ENCODE results near the gene GRIA3. TPM values are rescaled to one million over a fixed set of nuclear protein-coding genes. Genes with fewer than 3 reads are reported as not detected.

GRIA3 gene
- total RNA-seq, 1 donor from 2014 or later = 4.4 TPM

DNA sequence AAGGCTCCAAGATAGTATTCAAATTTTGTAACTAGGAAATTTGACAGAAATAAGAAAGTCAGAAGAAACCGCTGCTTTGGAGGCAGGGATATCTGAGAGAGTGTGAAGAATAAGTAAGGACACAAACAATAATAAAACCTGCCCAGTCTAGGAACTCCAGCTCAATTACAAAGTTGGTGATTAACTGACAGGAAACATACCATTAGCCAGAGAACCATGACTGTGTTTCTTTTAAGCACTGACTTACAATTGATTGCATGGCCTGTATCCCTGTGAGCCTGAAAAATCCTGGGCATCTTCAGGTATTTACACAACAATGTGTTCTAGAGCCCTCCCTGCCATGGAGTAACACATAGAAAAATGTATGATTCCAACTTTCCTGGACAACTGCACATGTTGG, 127.4 kb downstream of the GRIA3 start:
- Histone ChIP-seq H3K9me3 (no peaks in the 10 kb centered on the region), H3K4me1 (no peaks in the 10 kb centered on the region), H3K4me3 (no peak overlapping the region), H3K27me3 (no peaks in the 10 kb centered on the region), H3K36me3 (no peaks in the 10 kb centered on the region), H3K27ac (no peak overlapping the region)
- intact Hi-C loops (cut with DNase I) = no loop called here
- DNase-seq (ENCODE audit: extremely low spot score in 2 of 2) = no peak
- TF ChIP-seq, protein P1, sequence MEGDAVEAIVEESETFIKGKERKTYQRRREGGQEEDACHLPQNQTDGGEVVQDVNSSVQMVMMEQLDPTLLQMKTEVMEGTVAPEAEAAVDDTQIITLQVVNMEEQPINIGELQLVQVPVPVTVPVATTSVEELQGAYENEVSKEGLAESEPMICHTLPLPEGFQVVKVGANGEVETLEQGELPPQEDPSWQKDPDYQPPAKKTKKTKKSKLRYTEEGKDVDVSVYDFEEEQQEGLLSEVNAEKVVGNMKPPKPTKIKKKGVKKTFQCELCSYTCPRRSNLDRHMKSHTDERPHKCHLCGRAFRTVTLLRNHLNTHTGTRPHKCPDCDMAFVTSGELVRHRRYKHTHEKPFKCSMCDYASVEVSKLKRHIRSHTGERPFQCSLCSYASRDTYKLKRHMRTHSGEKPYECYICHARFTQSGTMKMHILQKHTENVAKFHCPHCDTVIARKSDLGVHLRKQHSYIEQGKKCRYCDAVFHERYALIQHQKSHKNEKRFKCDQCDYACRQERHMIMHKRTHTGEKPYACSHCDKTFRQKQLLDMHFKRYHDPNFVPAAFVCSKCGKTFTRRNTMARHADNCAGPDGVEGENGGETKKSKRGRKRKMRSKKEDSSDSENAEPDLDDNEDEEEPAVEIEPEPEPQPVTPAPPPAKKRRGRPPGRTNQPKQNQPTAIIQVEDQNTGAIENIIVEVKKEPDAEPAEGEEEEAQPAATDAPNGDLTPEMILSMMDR (IDR thresholded peaks at IDR 0.05) = no peak
- TF ChIP-seq POLR2AphosphoS5 (IDR thresholded peaks at IDR 0.05; ENCODE audit: insufficient read depth in 1 of 2, low read depth in 1 of 2) (no peak), POLR2A (IDR thresholded peaks at IDR 0.05) (no peak)

DNA sequence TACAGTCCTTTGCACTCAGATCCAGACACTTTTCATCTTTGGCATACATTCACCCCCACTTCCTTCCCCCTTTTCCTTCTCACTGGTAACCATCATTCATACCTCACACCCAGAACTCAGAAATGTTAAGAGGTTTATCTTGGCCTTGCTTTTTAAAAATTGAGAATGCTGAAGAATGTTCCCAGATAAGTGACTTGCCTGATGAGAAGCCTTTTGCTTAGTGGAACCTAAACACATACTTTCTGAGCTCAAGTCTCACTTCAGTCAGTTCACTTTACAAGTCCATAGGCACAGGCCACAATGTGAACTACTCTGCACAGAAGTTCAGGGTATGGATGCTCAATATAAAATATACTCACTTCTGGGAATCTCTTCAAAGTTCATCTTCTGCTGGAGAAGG, 129.4 kb downstream of the GRIA3 start:
- intact Hi-C loops (cut with DNase I) = no loop called here
- Histone ChIP-seq H3K4me1 (no peaks in the 10 kb centered on the region), H3K36me3 (no peaks in the 10 kb centered on the region), H3K27ac (no peak overlapping the region), H3K4me3 (no peak overlapping the region), H3K27me3 (no peaks in the 10 kb centered on the region), H3K9me3 (no peaks in the 10 kb centered on the region)
- TF ChIP-seq, protein P1 (IDR thresholded peaks at IDR 0.05) = no peak
- TF ChIP-seq POLR2AphosphoS5 (IDR thresholded peaks at IDR 0.05; ENCODE audit: insufficient read depth in 1 of 2, low read depth in 1 of 2) (no peak), POLR2A (IDR thresholded peaks at IDR 0.05) (no peak)
- no peak for DNase-seq (ENCODE audit: extremely low spot score in 2 of 2)

GRCh38 chrX:123320622-123321021, 136.5 kb downstream of the GRIA3 start:
- Histone ChIP-seq H3K9me3 (no peaks in the 10 kb centered on the region), H3K4me3 (no peak overlapping the region), H3K4me1 (no peaks in the 10 kb centered on the region), H3K36me3 (no peaks in the 10 kb centered on the region), H3K27me3 (no peaks in the 10 kb centered on the region), H3K27ac (no peak overlapping the region)
- intact Hi-C loops (cut with DNase I) = no loop called here
- DNase-seq (ENCODE audit: extremely low spot score in 2 of 2) = no peak
- TF ChIP-seq, protein P1 (IDR thresholded peaks at IDR 0.05) = no peak
- TF ChIP-seq POLR2AphosphoS5 (IDR thresholded peaks at IDR 0.05; ENCODE audit: insufficient read depth in 1 of 2, low read depth in 1 of 2) = no peak
- no peak for TF ChIP-seq POLR2A (IDR thresholded peaks at IDR 0.05)

DNA sequence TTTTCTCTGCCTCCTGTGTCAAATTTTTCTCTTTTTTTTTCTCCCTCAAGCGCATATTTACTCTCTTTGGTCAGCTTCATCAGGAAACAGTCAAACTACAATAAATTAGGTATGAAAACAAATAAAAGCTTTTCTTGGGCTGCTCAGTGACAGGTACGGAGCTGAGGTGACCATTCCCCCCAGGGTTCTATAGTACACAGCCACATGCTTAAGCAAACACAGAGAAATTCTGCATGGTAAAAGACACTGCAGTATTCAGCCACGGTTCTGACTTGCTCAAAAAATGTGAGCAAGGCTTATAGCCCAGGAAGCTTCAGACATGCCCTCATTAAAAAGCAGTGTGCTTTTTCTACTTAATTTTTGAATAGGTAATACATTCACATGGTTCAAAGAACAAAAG, 138.5 kb downstream of the GRIA3 start:
- Histone ChIP-seq H3K4me1 (no peaks in the 10 kb centered on the region), H3K27ac (no peak overlapping the region), H3K36me3 (no peaks in the 10 kb centered on the region), H3K4me3 (no peak overlapping the region), H3K27me3 (no peaks in the 10 kb centered on the region), H3K9me3 (no peaks in the 10 kb centered on the region)
- TF ChIP-seq POLR2A (IDR thresholded peaks at IDR 0.05) (no peak), POLR2AphosphoS5 (IDR thresholded peaks at IDR 0.05; ENCODE audit: insufficient read depth in 1 of 2, low read depth in 1 of 2) (no peak)
- TF ChIP-seq, protein P1 (IDR thresholded peaks at IDR 0.05) = no peak
- intact Hi-C loops (cut with DNase I) = no loop called here
- DNase-seq (ENCODE audit: extremely low spot score in 2 of 2) = no peak

DNA sequence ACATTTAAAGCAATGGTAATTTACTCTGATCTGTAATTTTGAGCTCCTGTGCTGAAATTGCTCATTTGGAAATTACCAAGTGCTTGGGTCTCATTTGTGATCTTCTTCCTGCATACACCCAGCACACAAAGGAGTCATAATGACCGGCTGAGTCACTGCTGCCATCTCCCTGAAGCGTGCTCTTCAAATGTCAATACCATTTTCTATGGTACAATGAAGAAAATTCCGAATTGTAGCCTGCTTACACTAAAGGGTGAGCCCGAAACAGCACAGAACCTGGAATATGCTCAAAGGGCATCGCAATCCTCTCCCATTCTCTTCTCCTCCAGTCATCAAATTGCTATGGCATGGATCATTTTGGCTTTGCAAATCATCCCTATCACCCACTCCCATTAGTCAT, 140.5 kb downstream of the GRIA3 start:
- Histone ChIP-seq H3K27ac (no peak overlapping the region), H3K27me3 (no peaks in the 10 kb centered on the region), H3K4me3 (no peak overlapping the region), H3K4me1 (no peaks in the 10 kb centered on the region), H3K9me3 (no peaks in the 10 kb centered on the region), H3K36me3 (no peaks in the 10 kb centered on the region)
- intact Hi-C loops (cut with DNase I) = no loop called here
- no peak for DNase-seq (ENCODE audit: extremely low spot score in 2 of 2)
- TF ChIP-seq POLR2A (IDR thresholded peaks at IDR 0.05) (no peak), POLR2AphosphoS5 (IDR thresholded peaks at IDR 0.05; ENCODE audit: insufficient read depth in 1 of 2, low read depth in 1 of 2) (no peak)
- TF ChIP-seq, protein P1 (IDR thresholded peaks at IDR 0.05) = no peak
